H1 (cell line): Measurements from ENCODE around the gene HOXD1. TPM values are rescaled to one million over a fixed set of nuclear protein-coding genes. Genes with fewer than 3 reads are reported as not detected.

ENCODE experiments used
- CTCF ChIA-PET: fragments of 300-600 bp; sonication (Branson Sonifier 250); formaldehyde crosslinking; loops from one replicate; lab custom pipeline; 2021; ENCODE audit not compliant: partially characterized antibody; lab: Charles Lee
- POLR2A ChIA-PET: fragments of 300-600 bp; sonication (Branson Sonifier 250); formaldehyde crosslinking; loops from one replicate; lab custom pipeline; 2021; ENCODE audit warnings: inconsistent platforms; ENCODE audit not compliant: partially characterized antibody; lab: Charles Lee
- DNase-seq, 2 experiments: peaks; one replicate each; pipeline versions ENCODE4 v3.0.0 to v3.0.0-alpha.2; 2010 to 2022; ENCODE audit warnings: low spot score in 2 of 2, low read depth in 1 of 2, mixed read lengths in 1 of 2
- FAIRE-seq: peaks from 2 replicates; lab custom pipeline; 2011; peaks lifted over from hg19 to GRCh38; lab: Jason Lieb, UNC
- H2AFZ ChIP-seq: 2 replicates; pipeline ENCODE4 v1.8.1; 2012; ENCODE audit warnings: low read length, inconsistent platforms
- H2AK5ac ChIP-seq: 2 replicates; pipeline ENCODE4 v1.6.1; 2013; ENCODE audit warnings: low read depth, low read length
- H2BK120ac ChIP-seq: replicated peaks from 2 replicates; pipeline ENCODE3; 2013; ENCODE audit warnings: low read depth, low read length, inconsistent platforms
- H2BK12ac ChIP-seq: 2 replicates; pipeline ENCODE4 v1.6.1; 2013; ENCODE audit warnings: low read depth, low read length
- H2BK15ac ChIP-seq: 2 replicates; pipeline ENCODE4 v1.6.1; 2013; ENCODE audit warnings: low read length
- H2BK20ac ChIP-seq: 2 replicates; pipeline ENCODE4 v1.6.1; 2013; ENCODE audit warnings: low read length
- H2BK5ac ChIP-seq: 2 replicates; pipeline ENCODE4 v1.6.1; 2013; ENCODE audit warnings: low read depth, low read length
- H3K14ac ChIP-seq: 2 replicates; pipeline ENCODE4 v1.6.1; 2013; ENCODE audit warnings: inconsistent platforms; ENCODE audit not compliant: insufficient read length
- H3K18ac ChIP-seq: 2 replicates; pipeline ENCODE4 v1.6.1; 2013; ENCODE audit warnings: low read length; ENCODE audit errors: extremely low read depth
- H3K23ac ChIP-seq: 2 replicates; pipeline ENCODE4 v1.6.1; 2013; ENCODE audit warnings: inconsistent platforms; ENCODE audit not compliant: insufficient read length
- H3K23me2 ChIP-seq: 2 replicates; pipeline ENCODE4 v1.6.1; 2013; ENCODE audit warnings: low read depth, low read length
- H3K27ac ChIP-seq: 2 replicates; pipeline ENCODE4 v1.6.1; 2011; ENCODE audit warnings: low read depth, low read length, inconsistent platforms
- H3K27me3 ChIP-seq, 4 experiments: replicated peaks in 1 of 4; 1 replicate in 1 of 4; 2 replicates in 3 of 4; pipeline versions ENCODE4 v1.6.1 to v1.8.1; 2011 to 2013; ENCODE audit warnings: low read length in 3 of 4, mild to moderate bottlenecking in 3 of 4, inconsistent platforms in 2 of 4, mixed read lengths in 2 of 4, moderate library complexity in 1 of 4; ENCODE audit not compliant: control insufficient read depth in 3 of 4, insufficient read depth in 3 of 4; ENCODE audit errors: extremely low read depth in 1 of 4
- H3K36me3 ChIP-seq, 4 experiments: 2 replicates each; pipeline versions ENCODE4 v1.6.1 to v1.8.1; 2011 to 2013; ENCODE audit warnings: mild to moderate bottlenecking in 4 of 4, low read length in 3 of 4, moderate library complexity in 2 of 4, control low read depth in 1 of 4, inconsistent platforms in 1 of 4; ENCODE audit not compliant: insufficient read depth in 4 of 4, control insufficient read depth in 2 of 4
- H3K4ac ChIP-seq: replicated peaks from 2 replicates; pipeline ENCODE3; 2013; ENCODE audit warnings: low read length, low read depth, mixed read lengths, inconsistent platforms; ENCODE audit not compliant: insufficient read length
- H3K4me1 ChIP-seq, 4 experiments: replicated peaks in 1 of 4; 1 replicate in 1 of 4; 2 replicates in 3 of 4; pipeline versions ENCODE4 v1.6.1 to v1.8.1; 2011 to 2013; ENCODE audit warnings: low read length in 3 of 4, inconsistent platforms in 2 of 4, mixed read lengths in 1 of 4; ENCODE audit not compliant: insufficient read depth in 4 of 4, control insufficient read depth in 3 of 4
- H3K4me2 ChIP-seq, 2 experiments: 2 replicates each; pipeline versions ENCODE4 v1.6.1 to v1.8.1; 2011 to 2013; ENCODE audit warnings: low read depth in 2 of 2, low read length in 2 of 2, control low read depth in 1 of 2, inconsistent platforms in 1 of 2, mild to moderate bottlenecking in 1 of 2; ENCODE audit not compliant: insufficient read depth in 1 of 2
- H3K4me3 ChIP-seq, 4 experiments: fragments of 200-600, 300-600 bp in 1 of 4; sonication (generic), shearing (Covaris generic), sonication (Bioruptor Twin) in 1 of 4; 2 replicates each; pipeline versions ENCODE4 v1.5.1 to v1.8.1; 2011 to 2016; ENCODE audit warnings: low read length in 4 of 4, low read depth in 3 of 4, control low read depth in 2 of 4, inconsistent platforms in 2 of 4, mild to moderate bottlenecking in 2 of 4, mixed read lengths in 1 of 4, moderate library complexity in 1 of 4; ENCODE audit not compliant: insufficient read depth in 2 of 4; ENCODE audit errors: extremely low read depth in 1 of 4
- H3K56ac ChIP-seq: replicated peaks from 2 replicates; pipeline ENCODE3; 2013; ENCODE audit warnings: low read depth, mild to moderate bottlenecking, mixed read lengths, low read length, inconsistent platforms; ENCODE audit not compliant: insufficient read length
- H3K79me1 ChIP-seq: 2 replicates; pipeline ENCODE4 v1.6.1; 2013; ENCODE audit warnings: low read depth, low read length, control low read depth
- H3K79me2 ChIP-seq, 2 experiments: 2 replicates each; pipeline versions ENCODE4 v1.6.1 to v1.8.1; 2012 to 2013; ENCODE audit warnings: low read length in 2 of 2, mild to moderate bottlenecking in 2 of 2, inconsistent platforms in 1 of 2; ENCODE audit not compliant: insufficient read depth in 2 of 2, control insufficient read depth in 1 of 2
- H3K9ac ChIP-seq, 4 experiments: replicated peaks in 1 of 4; 1 replicate in 1 of 4; 2 replicates in 3 of 4; pipeline versions ENCODE4 v1.6.1 to v1.8.1; 2011 to 2013; ENCODE audit warnings: low read depth in 3 of 4, low read length in 3 of 4, control low read depth in 2 of 4, mild to moderate bottlenecking in 2 of 4, moderate library complexity in 2 of 4, inconsistent platforms in 1 of 4; ENCODE audit errors: extremely low read depth in 1 of 4
- H3K9me3 ChIP-seq, 2 experiments: 2 replicates each; pipeline versions ENCODE4 v1.6.1 to v1.8.1; 2012 to 2013; ENCODE audit warnings: mild to moderate bottlenecking in 2 of 2, moderate library complexity in 2 of 2, control low read depth in 1 of 2, inconsistent platforms in 1 of 2, low read depth in 1 of 2, low read length in 1 of 2, mixed read lengths in 1 of 2; ENCODE audit not compliant: insufficient read depth in 2 of 2
- H4K20me1 ChIP-seq, 2 experiments: replicated peaks in 1 of 2; 2 replicates each; pipeline versions ENCODE3 to v1.8.1; 2011 to 2013; ENCODE audit warnings: inconsistent platforms in 2 of 2, low read length in 2 of 2, mild to moderate bottlenecking in 1 of 2; ENCODE audit not compliant: insufficient read depth in 2 of 2, control insufficient read depth in 1 of 2
- H4K5ac ChIP-seq: 2 replicates; pipeline ENCODE4 v1.6.1; 2013; ENCODE audit warnings: low read length, low read depth, mixed read lengths, inconsistent platforms; ENCODE audit not compliant: insufficient read length
- H4K8ac ChIP-seq: 2 replicates; pipeline ENCODE4 v1.8.0; 2013; ENCODE audit warnings: mild to moderate bottlenecking, moderate library complexity, low read length, inconsistent platforms; ENCODE audit not compliant: insufficient read depth; ENCODE audit errors: extremely low read depth
- H4K91ac ChIP-seq: replicated peaks from 2 replicates; pipeline ENCODE3; 2013; ENCODE audit warnings: low read length, mixed read lengths, inconsistent platforms; ENCODE audit not compliant: insufficient read length
- CHD2 ChIP-seq: IDR thresholded peaks from 2 replicates; pipeline ENCODE4 v1.6.1; 2012; ENCODE audit warnings: low read length, improper control_type of control experiment
- E2F6 ChIP-seq: IDR thresholded peaks from 2 replicates; pipeline ENCODE4 v1.6.1; 2012; ENCODE audit warnings: inconsistent platforms
- GABPA ChIP-seq: IDR thresholded peaks from 2 replicates; pipeline ENCODE4 v1.6.1; 2011; ENCODE audit warnings: mild to moderate bottlenecking, low read length, moderate library complexity, borderline replicate concordance; ENCODE audit not compliant: insufficient read depth
- HDAC2 ChIP-seq, 2 experiments: fragments of 300-600 bp in 1 of 2; sonication (generic) in 1 of 2; IDR thresholded peaks; 2 replicates each; pipeline ENCODE4 v1.6.1; 2011 to 2012; ENCODE audit warnings: low read depth in 2 of 2, low read length in 2 of 2, mild to moderate bottlenecking in 2 of 2, moderate library complexity in 2 of 2, borderline replicate concordance in 1 of 2, inconsistent platforms in 1 of 2
- JUN ChIP-seq: IDR thresholded peaks from 2 replicates; pipeline ENCODE4 v1.6.1; 2011; ENCODE audit warnings: low read depth, mild to moderate bottlenecking, improper control_type of control experiment, low read length
- NANOG ChIP-seq: IDR thresholded peaks from 2 replicates; pipeline ENCODE4 v1.6.1; 2011; ENCODE audit warnings: low read length, low read depth, mild to moderate bottlenecking, inconsistent platforms; ENCODE audit not compliant: insufficient read depth, poor library complexity, severe bottlenecking
- POLR2A ChIP-seq, 2 experiments: IDR thresholded peaks; 1 replicate in 1 of 2; 2 replicates in 1 of 2; pipeline ENCODE4 v1.6.1; 2011; ENCODE audit warnings: low read depth in 2 of 2, low read length in 2 of 2, mild to moderate bottlenecking in 2 of 2; ENCODE audit errors: control extremely low read depth in 1 of 2
- RNF2 ChIP-seq: fragments of 200-900, 300-1000 bp; sonication (generic); IDR thresholded peaks from 2 replicates; pipeline ENCODE4 v1.7.1; 2016; ENCODE audit warnings: borderline replicate concordance, low read depth, mild to moderate bottlenecking, antibody characterized with exemption, low read length; ENCODE audit not compliant: poor library complexity, severe bottlenecking; ENCODE audit errors: missing control alignments
- SIRT6 ChIP-seq: IDR thresholded peaks from one replicate; pipeline ENCODE4 v1.7.1; 2012; ENCODE audit warnings: low read length, inconsistent platforms
- SP1 ChIP-seq: IDR thresholded peaks from 2 replicates; pipeline ENCODE4 v1.6.1; 2011; ENCODE audit warnings: low read depth, low read length
- ZNF274 ChIP-seq: IDR thresholded peaks from 2 replicates; pipeline ENCODE4 v1.7.0; 2012; ENCODE audit warnings: low read length, borderline replicate concordance; ENCODE audit errors: extremely low read depth
- WGBS, 2 experiments: shearing (Covaris generic) in 1 of 2; methylation state at CpG; one replicate each; pipeline versions ENCODE4 v1.1.6 to v1.1.7; 2013 to 2015; ENCODE audit warnings: low lambda C conversion rate in 2 of 2, mixed read lengths in 2 of 2, inconsistent platforms in 1 of 2, low coverage in 1 of 2, missing lambda C conversion rate in 1 of 2; ENCODE audit not compliant: insufficient replicate concordance in 2 of 2, insufficient coverage in 1 of 2, insufficient read length in 1 of 2; ENCODE audit errors: extremely low coverage in 1 of 2, missing lambda C conversion rate in 1 of 2; 5-methylcytosine and 5-hydroxymethylcytosine counted together
- polyA plus RNA-seq, 7 experiments: library from polyadenylated mRNA; depleted of rRNA in 3 of 7; stranded (reverse) in 5 of 7; unstranded in 2 of 7; fragments of >200 nt in 5 of 7; fragments of 200-250 nt in 2 of 7; gene quantifications; 1 replicate in 5 of 7; 2 replicates in 1 of 7; 4 replicates in 1 of 7; pipeline versions ENCODE4 v1.2.1 to v1.2.3, GENCODE V29; 2011 to 2013; ENCODE audit warnings: missing spikeins in 2 of 7, mixed read lengths in 2 of 7
- total RNA-seq: library from RNA; stranded (reverse); fragmentation: NEBNext Ultra II Directional; extraction: Animal tissue kit (Norgen Biotek cat#: 25700); gene quantifications from 2 replicates; pipeline ENCODE4 v1.2.1, GENCODE V29; 2021

Gene HOXD1
- total and polyA plus RNA-seq, 2 of the 8 experiments (the other 6 are each of a cell fraction or from before 2014, with no cell fraction given): 0.03 TPM; not detected in 1

GRCh38 chr2:176178038-176178756, 10.3 kb upstream of the HOXD1 start:
- peaks cover 8 to 25% of the 10 kb centered on the region in 2 experiments for H4K20me1 ChIP-seq
- DNase-seq (peak in 1 of 2 experiments; percentile 74), FAIRE-seq (no peak)
- H2BK12ac ChIP-seq: no peak overlapping the region
- H3K9me3 ChIP-seq: no peaks in the 10 kb centered on the region
- peak overlapping the region; percentile 24 to 56 (median 34); a peak in 6 of 8 replicates for H3K4me3 ChIP-seq
- H3K36me3 ChIP-seq: no peaks in the 10 kb centered on the region
- ChIA-PET POLR2A (interaction anchor here (0.6 to 1.0 kb wide), 3 partner anchors 10 to 1579 kb away, joined by 3 read pairs; partner anchors contain the start of gene HOXD1), CTCF (interaction anchor here (0.9 to 7.5 kb wide), 9 partner anchors 9 to 378 kb away, joined by 3 to 60 read pairs (median 7); partner anchors contain the start of gene HOXD1)
- H3K4me1 ChIP-seq: peaks cover 3 to 17% (median 7%) of the 10 kb centered on the region in 4 experiments
- H3K56ac ChIP-seq: no peak overlapping the region
- H2BK20ac ChIP-seq: no peak overlapping the region
- no peak overlapping the region for H3K23ac ChIP-seq
- H3K79me2 ChIP-seq: no peaks in the 10 kb centered on the region
- no peak overlapping the region for H4K8ac ChIP-seq
- no peak overlapping the region for H3K18ac ChIP-seq
- H3K4ac ChIP-seq: no peak overlapping the region
- H2AK5ac ChIP-seq: no peak overlapping the region
- H3K9ac ChIP-seq: no peak overlapping the region
- peaks cover 6% of the 10 kb centered on the region; the same call in 1 of the 2 replicates for H3K23me2 ChIP-seq
- peak overlapping the region; percentile 73 for H3K4me2 ChIP-seq
- no peaks in the 10 kb centered on the region for H3K79me1 ChIP-seq
- no peak overlapping the region for H4K5ac ChIP-seq
- peak overlapping the region; percentile 0; the same call in 1 of the 2 replicates for H2AFZ ChIP-seq
- no peak overlapping the region for H4K91ac ChIP-seq
- no peak overlapping the region for H2BK5ac ChIP-seq
- H3K27me3 ChIP-seq: peaks cover 92 to 99% (median 97%) of the 10 kb centered on the region in 4 experiments
- no peak overlapping the region for H2BK120ac ChIP-seq
- H2BK15ac ChIP-seq: no peak overlapping the region
- 2% methylated on average over 60 of the region's 68 CpGs; no CpG with 5 or more reads in 1 of the 2 experiments for WGBS, 2 experiments
- H3K14ac ChIP-seq: no peak overlapping the region
- no peak overlapping the region for H3K27ac ChIP-seq
- TF ChIP-seq ZNF274 (no peak), JUN (no peak), NANOG (no peak), SP1 (no peak), E2F6 (peak; percentile 75), HDAC2 (IDR thresholded peaks at IDR 0.05; ENCODE audit: borderline replicate concordance in 1 of 2, low read depth in 2 of 2, low read length in 2 of 2) (no peak), SIRT6 (no peak), CHD2 (no peak), GABPA (no peak), RNF2 (peak; percentile 46), POLR2A (IDR thresholded peaks at IDR 0.05; ENCODE audit: control extremely low read depth in 1 of 2, low read depth in 2 of 2, low read length in 2 of 2) (no peak)
